Stimulated activated CD8-positive, alpha-beta memory T cell treated with anti-CD3 and anti-CD28 coated beads, Interleukin-4, amount 100 ng/mL, for 4 hours (primary cell): ENCODE results near the gene TUT4.

Source experiments
- DNase-seq, 2 donors: peaks; one replicate each; pipeline ENCODE4 v3.0.0-alpha.2; 2020; ENCODE audit warnings: low read depth in 2 of 2, low spot score in 1 of 2

The TUT4 gene

GRCh38 chr1:52404975-52405338, 147.9 kb downstream of the TUT4 start:
- DNase-seq: no peak

- DNase-seq: peak; percentile 92 to 97
Measured at GRCh38 chr1:52404116-52404974, 148.5 kb downstream of the TUT4 start, which contains the start of the genes ORC1 and PRPF38A. Gene ORC1 (minus strand): TSS chr1:52404423. CDS start chr1:52402223, 2,200 bp downstream. Gene PRPF38A (plus strand): TSS chr1:52404602. CDS start chr1:52404750, 148 bp downstream.

- DNase-seq: peak in 1 of 2 donors; percentile 2
Measured at GRCh38 chr1:52403566-52404115, 149.3 kb downstream of the TUT4 start.

GRCh38 chr1:52402860-52403240, 150.0 kb downstream of the TUT4 start:
- no peak for DNase-seq

GRCh38 chr1:52400131-52400530, 152.8 kb downstream of the TUT4 start:
- DNase-seq: no peak

GRCh38 chr1:52399629-52400028, 153.3 kb downstream of the TUT4 start:
- DNase-seq: no peak

- DNase-seq: no peak
Measured at GRCh38 chr1:52393174-52393573, 159.7 kb downstream of the TUT4 start.

GRCh38 chr1:52386458-52386857, 166.4 kb downstream of the TUT4 start:
- DNase-seq: no peak

- DNase-seq: no peak
Measured at GRCh38 chr1:52385376-52385775, 167.5 kb downstream of the TUT4 start.
